DMS53 treated with DMSO at 0.1 percent for 48 hours (cell line): ENCODE results near the gene RAB44.

Source experiments
- DNase-seq: peaks from one replicate; lab custom pipeline; 2025; ENCODE audit not compliant: unreplicated experiment; lab: John Stamatoyannopoulos, UW

RAB44 gene

DNA sequence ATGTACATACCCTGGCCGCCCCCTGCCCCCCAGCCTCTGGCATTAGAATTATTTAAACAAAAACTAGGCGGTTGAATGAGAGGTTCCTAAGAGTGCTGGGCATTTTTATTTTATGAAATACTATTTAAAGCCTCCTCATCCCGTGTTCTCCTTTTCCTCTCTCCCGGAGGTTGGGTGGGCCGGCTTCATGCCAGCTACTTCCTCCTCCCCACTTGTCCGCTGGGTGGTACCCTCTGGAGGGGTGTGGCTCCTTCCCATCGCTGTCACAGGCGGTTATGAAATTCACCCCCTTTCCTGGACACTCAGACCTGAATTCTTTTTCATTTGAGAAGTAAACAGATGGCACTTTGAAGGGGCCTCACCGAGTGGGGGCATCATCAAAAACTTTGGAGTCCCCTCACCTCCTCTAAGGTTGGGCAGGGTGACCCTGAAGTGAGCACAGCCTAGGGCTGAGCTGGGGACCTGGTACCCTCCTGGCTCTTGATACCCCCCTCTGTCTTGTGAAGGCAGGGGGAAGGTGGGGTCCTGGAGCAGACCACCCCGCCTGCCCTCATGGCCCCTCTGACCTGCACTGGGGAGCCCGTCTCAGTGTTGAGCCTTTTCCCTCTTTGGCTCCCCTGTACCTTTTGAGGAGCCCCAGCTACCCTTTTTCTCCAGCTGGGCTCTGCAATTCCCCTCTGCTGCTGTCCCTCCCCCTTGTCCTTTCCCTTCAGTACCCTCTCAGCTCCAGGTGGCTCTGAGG is 11.5 kb upstream of the RAB44 start:
- no peak for DNase-seq

DNA sequence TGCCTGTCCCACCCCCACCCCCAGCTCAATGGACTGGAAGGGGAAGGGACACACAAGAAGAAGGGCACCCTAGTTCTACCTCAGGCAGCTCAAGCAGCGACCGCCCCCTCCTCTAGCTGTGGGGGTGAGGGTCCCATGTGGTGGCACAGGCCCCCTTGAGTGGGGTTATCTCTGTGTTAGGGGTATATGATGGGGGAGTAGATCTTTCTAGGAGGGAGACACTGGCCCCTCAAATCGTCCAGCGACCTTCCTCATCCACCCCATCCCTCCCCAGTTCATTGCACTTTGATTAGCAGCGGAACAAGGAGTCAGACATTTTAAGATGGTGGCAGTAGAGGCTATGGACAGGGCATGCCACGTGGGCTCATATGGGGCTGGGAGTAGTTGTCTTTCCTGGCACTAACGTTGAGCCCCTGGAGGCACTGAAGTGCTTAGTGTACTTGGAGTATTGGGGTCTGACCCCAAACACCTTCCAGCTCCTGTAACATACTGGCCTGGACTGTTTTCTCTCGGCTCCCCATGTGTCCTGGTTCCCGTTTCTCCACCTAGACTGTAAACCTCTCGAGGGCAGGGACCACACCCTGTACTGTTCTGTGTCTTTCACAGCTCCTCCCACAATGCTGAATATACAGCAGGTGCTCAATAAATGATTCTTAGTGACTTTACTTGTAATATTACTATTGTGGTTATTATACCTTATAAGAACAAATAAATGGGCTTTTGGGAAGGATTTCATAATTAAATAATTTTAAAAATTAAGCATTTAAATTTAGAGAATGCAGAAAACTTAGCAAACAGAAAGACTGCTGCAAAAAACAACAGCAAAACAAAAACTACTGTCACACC is 10.7 kb upstream of the RAB44 start:
- DNase-seq: no peak

DNA sequence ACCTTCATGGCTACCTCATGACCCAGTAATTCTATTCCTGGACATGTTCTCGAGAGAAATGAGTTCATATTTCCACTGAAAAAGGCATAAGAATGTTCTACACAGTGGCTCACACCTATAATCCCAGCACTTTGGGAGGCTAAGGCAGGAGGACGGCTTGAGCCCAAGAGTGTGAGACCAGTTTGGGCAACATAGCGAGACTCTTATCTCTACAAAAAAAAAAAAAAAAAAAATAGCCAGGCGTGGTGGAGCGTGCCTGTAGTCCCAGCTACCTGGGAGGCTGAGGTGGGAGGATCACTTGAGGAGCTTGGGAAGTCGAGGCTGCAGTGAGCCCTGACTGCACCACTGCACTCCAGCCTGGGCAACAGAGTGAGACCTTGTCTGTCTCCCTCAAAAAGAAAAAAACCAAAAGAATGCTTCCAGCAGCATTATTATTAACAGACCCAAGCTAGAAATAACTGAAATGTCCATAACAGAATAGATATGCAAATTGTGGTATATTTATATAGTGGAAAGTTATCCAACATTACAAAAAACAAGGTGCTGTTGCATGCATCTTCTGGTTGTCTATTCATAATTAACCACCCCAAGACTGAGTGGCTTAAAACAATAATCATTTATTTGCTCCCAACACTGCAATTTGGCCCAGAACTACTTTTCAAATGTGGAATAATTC is 9.4 kb upstream of the RAB44 start:
- no peak for DNase-seq

DNA sequence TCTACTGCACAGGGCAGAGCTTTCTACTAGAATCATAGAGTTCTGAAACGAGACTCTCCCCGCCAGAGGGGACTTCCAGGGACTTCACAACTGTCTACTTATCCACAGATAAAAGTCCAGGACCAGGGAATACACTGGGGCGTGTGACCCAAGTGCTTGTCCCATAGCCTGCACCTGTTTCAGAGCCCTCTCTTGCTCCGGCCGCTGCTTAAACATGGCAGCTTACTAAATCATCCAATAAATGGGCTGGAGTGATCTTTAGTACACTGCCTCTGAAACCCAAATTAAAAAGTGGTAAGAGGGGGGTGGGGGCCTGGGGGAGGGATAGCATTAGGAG is 8.9 kb upstream of the RAB44 start:
- DNase-seq: no peak

DNA sequence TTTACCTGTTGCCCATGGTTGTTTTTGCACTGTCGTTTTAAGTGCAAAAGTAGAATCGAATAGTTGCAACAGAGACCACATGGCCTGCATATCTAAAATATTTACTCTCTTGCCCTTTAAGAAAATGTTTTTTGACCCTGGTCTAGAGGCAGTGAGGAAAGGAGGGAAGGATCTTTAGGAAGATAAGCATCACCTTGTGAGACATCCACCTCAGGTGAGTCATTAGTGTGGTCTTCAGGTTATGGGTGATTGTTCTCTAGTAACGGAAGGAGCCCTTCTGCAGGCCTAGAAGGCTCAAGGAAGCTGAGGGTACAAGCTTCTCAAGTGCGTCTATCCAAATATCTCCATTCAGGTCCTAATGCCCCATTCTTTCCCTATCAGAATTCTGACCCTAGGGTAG is 6.6 kb upstream of the RAB44 start:
- DNase-seq: no peak

DNA sequence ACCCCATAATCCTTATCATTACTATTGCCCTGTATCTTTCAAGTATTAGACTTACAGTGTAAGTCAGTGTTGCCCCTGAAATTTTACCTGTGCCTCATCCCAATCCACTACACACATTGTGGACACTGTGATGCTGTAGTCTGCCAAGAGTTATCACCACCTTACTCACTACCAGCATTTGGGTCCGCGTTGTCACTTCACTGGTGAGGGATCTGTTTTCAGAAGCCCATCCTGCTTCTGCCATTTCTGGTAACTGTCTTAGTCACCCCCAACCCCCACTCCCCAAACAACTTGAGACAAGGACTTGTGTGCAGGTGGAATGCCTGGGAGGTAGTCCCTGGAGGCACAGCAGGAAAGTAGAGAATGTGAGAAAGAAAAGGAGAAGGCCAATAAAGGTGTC is 6.0 kb upstream of the RAB44 start:
- no peak for DNase-seq

DNA sequence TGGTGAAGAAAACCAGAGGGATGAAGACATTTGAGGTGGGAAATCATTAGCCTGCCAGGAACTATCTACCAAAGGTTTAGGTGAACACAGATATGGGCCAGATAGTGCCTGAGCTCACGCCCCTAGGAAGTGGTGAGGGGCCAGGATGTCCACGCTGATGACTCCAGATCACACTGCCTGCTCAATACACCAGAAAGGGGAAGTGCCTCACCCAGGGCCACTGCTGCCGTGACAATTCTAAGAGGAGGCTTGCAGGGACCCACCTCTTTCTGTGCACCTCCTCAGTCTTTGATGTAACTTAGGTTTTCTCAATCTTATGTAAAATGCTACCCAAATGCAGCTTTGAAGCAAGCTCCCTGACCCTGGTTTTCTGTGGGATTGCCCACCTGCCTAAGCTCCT is 5.4 kb upstream of the RAB44 start:
- DNase-seq: no peak

DNA sequence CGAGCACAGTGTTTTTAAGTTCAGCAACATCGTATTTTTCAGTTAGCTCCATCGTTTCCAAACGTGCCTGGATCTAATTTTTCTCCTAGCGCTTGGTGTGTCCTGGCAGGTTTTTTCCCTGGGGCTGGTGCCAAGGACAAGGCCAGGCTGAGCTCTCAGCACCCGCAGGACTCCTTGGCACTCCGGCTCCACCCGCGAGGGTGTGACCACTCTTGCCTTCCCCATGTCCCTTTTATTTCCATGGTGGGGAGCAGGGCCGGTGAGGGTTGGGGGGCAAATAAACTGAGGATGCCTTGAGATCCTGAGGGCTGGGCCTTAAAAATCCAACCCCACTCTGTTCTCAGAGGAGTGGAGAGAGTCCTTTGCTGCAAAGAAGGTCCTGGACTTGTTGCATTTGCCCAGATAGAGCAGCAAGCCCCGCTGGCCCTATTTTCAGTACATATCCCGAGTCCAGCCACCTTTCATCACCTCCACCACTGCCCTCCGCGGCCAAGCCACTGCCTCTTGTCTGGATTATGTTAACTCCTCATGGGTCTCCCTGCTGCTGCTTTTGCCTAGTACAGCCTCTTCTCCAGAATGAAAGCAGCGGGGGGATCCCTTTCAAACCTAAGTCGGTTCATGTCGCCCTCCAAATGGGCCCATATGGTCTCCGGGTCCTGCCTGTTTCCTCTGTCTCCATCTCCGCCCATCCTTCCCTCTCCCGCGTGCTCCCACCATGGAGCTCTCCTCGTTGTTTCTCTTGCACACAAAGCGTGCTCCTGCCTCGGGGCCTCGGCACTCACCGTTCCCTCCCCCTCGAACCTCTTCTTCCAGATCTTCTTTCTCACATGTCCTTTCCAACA is 4.5 kb upstream of the RAB44 start:
- DNase-seq: no peak

- no peak for DNase-seq
Observed at GRCh38 chr6:36694616-36695015, 3.0 kb upstream of the RAB44 start.

DNA sequence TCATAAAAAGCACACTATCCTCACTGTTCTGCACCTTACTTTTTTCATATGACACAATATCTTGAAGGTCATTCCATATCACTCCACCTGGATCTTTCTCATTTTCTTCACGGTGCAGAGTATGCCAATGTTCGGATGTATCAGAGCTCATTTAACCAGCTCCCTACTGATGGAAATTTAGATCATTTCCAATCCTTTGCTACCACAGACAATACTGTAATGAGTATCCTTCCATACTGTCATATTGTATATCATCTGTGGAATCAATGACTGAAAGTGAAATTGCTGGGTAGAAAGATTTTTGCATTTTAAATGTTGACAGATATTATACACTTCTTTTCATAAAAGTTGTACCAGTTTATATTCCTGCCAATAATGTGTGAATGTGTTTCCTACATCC is 2.2 kb upstream of the RAB44 start:
- no peak for DNase-seq

DNA sequence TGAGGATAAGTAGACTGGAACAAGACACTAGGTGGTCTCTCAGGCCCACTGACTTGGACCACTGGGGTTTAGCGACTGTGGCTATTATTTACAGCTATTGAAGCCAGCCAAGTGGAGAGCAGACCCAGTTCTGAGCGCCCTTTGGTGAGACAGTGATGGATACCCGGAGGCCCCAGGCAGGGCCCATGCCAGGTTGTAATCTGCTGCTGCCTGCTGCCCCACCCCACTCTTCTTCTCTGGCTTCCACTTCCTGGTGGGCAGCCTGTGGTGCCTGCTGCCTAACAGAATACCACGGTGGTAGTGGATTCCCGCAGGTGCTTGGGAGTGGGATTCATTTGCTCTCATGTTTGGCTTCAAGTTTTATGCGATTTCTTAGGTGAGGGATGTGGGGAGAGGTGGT is 570 bp downstream of the RAB44 start:
- DNase-seq: no peak

DNA sequence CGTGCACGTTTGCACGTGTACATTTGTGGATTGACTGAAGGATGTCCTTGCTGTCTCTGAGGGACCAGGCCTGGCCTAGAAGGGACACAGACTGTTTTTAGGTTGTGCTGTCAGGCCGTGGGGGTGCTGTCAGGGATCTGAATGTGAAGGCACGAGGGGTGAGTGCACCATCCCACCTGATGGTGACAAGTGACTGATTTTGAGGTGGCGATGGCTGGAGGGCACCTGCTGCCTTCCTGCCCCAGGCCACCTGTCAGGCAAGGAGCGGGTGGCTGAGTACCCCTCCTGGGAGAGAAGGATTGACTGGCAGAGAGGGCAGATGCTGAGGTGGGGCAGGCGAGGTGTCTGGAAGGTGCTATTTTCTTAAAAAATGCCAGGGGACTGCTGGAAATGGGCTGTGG is 1.2 kb downstream of the RAB44 start:
- no peak for DNase-seq

GRCh38 chr6:36699348-36699747 is 1.7 kb downstream of the RAB44 start:
- no peak for DNase-seq

GRCh38 chr6:36700071-36700812 is 2.6 kb downstream of the RAB44 start:
- DNase-seq: no peak

- no peak for DNase-seq
Observed at GRCh38 chr6:36700831-36701230, 3.2 kb downstream of the RAB44 start.

GRCh38 chr6:36701401-36701991 is 3.9 kb downstream of the RAB44 start:
- no peak for DNase-seq

- DNase-seq: no peak
Observed at GRCh38 chr6:36702656-36703055, 5.0 kb downstream of the RAB44 start.

DNA sequence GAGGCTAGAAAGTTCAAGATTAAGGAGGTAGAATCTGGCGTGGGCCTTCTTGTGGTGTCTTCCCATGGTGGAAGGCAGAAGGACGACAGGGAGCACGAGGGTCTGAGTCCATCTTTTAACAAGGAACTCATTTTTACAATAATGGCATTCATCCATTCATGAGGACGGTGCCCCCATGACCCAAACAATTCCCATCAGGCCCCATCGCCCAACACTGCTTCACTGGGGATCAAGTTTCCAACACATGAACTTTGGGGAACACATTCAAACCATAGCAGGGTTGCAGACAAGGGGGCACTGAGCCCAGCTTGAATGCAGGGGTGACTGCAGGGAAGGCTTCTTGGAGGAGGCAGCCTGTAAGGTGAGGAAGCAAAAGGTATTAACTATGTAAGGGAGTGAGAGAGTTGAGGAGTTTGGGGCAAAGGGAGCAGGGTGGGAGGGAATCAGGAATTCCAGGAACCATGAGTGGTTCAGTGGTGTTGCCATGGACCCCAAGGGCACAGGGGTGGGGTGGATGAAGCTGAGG is 5.5 kb downstream of the RAB44 start:
- no peak for DNase-seq

- DNase-seq: no peak
Observed at GRCh38 chr6:36703982-36704381, 6.4 kb downstream of the RAB44 start.
